HG02759 (cell line): Measurements from ENCODE around the gene SCRT2.
A peak's percentile ranks its signal among the peaks of the same experiment; 100 is the strongest.
"Not testable (repeated sequence)": the region's sequence is repeated elsewhere in the genome, so short reads cannot be mapped to it uniquely, and the experiment has no call there.

Experiments
- ATAC-seq: cut with Tn5 transposase; IDR thresholded peaks from one replicate; pipeline ENCODE4 v1.9.1; 2021; ENCODE audit warnings: mild to moderate bottlenecking, moderate library complexity; ENCODE audit not compliant: unreplicated experiment

Gene SCRT2

DNA sequence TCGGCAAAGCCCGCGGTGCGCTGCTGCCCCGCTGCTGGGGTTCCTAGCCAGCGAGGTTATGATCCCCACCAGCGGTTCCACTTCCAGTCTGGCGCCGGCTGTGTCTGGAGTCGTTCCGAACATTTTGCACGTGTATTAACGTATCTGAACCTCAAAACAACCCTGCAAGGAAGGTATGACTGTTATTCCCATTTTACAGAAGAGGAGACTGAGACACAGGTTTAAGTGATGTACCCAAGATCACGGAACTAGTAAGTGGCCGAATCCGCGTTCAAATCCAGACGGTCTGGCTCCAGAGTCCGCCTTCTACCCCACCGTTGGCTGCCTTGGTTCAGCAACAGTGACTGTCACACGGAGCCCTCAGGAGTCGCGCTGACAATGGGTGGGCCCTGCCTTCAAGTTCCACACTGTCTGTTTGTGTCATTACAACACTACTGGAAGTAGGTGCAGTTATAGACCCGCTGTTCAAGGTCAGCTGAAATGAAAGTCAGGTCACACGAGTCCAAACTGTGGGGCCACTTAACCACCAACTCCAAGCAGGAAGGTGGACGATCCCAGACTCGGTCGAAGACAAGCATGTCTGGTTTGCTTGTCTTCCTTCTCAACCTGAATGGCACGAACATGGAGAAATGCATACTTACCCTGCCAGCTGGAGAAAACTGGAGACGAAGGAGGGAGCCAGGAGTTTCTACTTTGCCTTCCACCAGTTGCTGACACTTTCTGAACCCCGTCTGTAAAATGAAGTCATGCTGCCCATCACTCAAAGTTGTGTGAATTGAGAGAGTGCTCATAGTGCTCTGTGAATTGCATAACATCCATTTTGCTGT is 21.8 kb downstream of the SCRT2 start:
- no peak for ATAC-seq

DNA sequence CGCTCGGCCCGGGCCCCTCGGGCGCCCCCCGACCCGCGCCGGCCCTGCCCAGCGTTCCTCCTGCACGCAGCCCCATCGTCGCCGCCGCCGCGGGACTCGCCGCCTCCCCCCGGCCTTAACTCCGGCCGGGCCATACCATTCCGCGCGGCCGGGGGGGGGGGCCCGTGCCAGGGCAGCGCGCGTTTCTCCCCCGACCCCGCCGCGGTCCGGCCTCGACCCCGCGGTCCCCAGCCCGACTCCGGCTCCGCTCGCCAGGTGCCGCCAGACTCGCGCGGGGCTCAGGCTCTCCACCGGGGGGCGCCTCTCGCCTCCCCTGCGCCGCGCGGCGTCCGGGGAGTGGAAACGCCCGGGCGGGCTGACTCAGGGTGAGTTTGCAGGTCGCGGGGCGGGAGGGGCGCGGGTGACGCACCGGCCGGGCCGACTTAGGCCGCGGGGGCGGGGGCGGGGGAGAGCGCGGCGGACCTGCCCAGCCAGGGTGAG is 22.5 kb downstream of the SCRT2 start, which contains the start of gene SRXN1:
TSS of gene SRXN1 (minus strand) at position 91 of the 480 bp plus-strand sequence. CDS start at position 76, 15 bp downstream.
- peak; percentile 92 for ATAC-seq

DNA sequence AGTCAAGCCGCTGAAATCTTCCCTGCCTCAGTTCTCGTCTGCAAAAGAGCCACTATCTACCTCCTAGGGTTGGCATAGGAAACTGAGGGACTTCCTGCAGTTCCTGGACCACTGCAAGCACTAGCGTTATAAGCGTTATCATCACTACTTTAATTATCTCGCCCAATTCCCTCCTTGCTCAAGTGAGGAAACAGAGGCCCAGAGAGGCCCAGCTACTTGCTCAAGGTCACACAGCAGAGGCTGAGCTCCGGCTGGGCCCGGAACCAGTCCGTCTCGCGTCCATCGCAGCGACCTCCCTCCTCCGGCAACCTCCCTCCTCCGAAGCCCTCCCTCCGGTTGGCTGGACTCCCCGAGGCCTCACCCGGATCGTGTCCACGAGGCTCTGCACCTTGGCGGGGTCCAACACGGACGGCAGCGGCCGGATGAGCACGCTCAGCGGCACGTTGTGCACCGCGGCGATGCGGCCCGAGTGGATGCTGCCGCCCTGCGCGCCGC is 22.9 kb downstream of the SCRT2 start:
- no peak for ATAC-seq

GRCh38 chr20:651713-652614 is 23.6 kb downstream of the SCRT2 start:
- no peak for ATAC-seq

- ATAC-seq = no peak
Observed at GRCh38 chr20:650954-651353, 24.6 kb downstream of the SCRT2 start.

GRCh38 chr20:650281-650680 is 25.3 kb downstream of the SCRT2 start:
- no peak for ATAC-seq

DNA sequence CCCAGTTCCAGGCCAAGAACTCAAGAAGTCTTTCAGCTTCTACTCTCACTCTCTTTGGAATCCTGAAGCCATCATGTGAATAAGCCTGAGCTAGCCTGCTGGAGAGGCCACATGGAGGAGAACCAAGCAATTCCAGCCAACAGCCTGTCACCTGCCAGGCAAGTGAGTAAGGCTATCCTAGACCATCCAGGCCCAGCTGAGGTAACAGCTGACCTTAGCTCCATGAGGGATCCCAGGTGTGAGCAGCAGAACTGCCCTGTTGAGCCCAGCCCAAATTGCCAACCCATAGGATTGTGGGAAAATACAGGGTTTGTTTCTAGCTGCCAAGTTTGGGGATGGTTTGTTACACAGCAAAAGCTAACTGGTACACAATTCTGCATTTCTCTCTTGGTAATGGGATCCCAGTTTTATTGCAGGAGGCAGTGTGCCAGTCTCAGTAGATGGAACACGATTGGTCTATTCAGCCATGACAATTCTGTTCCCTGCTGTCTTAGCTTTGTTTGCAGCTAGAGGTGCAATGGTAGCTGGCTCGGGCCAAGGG is 28.1 kb downstream of the SCRT2 start:
- no peak for ATAC-seq

- no peak for ATAC-seq
Observed at GRCh38 chr20:646868-647233, 28.8 kb downstream of the SCRT2 start.

- ATAC-seq = no peak
Observed at GRCh38 chr20:646107-646867, 29.3 kb downstream of the SCRT2 start.

DNA sequence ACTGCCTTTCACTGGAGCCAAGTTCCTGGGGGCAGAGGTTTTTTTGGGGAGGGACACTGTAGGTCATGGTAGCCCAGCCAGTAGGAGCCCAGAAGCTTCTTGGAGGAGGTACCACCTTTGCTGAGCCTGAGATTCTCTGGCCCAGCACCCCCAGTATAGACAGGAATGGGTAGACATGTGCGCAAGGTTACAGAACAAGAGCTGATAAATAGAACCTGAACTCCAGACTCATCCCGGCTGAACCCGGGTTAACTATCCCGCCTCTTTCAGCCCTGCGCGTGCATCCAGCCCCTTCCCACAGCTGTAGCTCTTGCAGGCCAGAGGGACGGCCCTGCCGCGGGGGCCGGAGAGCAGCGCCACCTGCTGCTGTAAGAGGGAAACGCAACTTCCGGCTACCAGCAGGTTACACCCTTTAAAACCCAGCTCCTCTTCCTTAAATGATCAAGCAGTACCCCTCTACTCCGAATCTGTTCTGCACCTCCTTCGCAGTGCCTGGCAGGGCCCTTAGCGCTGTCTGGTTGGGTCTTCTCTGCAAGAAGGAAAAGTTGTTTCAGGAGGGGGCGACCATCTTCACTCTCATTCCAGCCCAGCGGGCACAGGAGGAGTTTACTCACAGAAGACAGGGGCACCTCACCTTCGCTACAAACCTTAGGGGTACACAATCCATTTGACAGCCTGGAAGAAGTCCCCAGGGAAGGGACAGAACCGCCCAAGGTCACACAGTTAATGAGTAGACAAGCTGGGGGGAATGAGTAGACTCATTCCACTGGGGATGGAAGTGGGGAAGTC is 30.1 kb downstream of the SCRT2 start:
- ATAC-seq = no peak

- ATAC-seq = no peak
Observed at GRCh38 chr20:644692-645317, 30.8 kb downstream of the SCRT2 start.

DNA sequence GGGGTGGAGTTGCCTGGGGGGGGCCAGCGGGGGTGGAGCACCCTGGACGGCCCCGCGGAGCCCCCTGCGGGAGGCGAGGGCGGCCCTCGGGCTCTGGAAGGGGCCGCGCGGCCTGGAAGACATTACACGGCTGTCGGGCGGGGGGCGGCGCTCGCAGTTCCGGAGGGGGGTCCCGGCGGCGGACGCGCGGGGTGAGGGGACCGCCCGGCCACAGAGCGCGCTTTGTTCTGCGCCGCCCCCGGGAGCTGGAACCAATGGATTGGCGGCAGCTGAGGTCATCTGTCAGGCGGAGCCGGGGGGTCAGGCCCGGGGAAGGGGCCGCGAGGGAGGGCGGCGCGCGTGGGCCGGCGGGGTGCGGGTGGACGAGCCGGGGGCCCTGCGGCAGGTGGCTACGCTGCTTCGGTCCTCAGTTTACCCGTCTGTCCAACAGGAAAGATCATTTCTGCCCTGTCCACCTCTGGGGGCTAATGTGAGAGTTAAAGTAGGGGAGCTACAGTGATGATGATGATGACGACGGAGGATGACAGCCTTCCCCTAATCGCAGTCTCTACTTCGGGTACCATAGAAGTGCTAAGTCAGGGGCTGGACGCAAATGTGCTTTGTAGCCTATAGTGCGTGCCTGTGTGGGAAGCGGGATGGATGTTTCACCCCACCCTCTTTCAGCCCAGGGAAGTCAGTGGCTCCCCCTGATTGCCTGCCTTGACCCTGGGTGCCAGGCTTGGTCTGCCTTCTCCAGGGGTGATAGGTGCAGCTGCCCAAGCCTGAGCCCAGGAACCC is 33.0 kb downstream of the SCRT2 start:
- ATAC-seq = no peak

DNA sequence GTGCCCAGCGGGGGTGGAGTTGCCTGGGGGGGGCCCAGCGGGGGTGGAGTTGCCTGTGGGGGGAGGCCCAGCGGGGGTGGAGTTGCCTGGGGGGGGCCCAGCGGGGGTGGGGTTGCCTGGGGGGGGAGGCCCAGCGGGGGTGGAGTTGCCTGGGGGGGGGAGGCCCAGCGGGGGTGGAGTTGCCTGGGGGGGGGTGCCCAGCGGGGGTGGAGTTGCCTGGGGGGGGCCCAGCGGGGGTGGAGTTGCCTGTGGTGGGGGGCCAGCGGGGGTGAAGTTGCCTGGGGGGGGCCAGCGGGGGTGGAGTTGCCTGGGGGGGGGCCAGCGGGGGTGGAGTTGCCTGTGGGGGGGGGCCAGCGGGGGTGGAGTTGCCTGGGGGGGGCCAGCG is 33.6 kb downstream of the SCRT2 start:
- not testable (repeated sequence) for ATAC-seq

GRCh38 chr20:641516-641875 is 34.1 kb downstream of the SCRT2 start:
- ATAC-seq = no peak

DNA sequence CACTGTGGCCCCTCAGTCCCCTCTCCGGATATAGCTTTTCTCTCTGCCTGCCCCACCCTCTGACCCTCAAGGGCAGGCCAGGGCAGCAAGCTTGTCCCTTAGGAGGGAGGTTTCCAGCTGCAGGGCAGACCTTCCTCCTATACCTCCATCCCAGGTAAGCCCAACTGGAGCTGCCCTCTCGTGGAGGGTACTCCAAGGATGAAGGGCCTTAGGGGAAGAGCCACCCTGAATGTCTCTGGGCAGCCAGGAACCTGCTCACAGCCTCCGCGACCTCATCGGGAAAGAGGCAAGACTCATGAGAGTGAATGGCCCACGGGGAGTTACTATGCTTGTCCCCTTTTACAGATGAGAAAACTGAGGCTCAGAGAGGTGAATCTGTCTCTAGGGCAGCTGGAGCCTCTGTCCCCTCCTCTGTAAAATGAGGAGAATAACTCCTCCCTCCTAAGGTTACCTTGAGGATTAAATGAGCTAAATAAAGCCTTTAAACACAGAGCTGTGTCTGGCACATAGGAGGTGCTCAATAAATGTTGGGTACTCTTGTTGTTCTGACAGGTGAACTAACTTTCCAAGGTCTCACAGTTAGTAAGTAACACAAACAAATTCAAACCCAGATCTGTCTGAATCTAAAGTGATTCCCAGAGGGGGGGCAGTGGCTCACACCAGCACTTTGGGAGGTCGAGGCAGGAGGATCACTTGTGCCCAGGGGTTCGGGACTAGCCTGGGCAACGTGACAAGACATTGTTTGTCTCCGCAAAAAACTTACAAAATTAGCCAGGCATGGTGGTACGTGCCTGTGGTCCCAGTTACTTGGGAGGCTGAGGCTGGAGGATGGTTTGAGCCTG is 34.7 kb downstream of the SCRT2 start:
- ATAC-seq = no peak

DNA sequence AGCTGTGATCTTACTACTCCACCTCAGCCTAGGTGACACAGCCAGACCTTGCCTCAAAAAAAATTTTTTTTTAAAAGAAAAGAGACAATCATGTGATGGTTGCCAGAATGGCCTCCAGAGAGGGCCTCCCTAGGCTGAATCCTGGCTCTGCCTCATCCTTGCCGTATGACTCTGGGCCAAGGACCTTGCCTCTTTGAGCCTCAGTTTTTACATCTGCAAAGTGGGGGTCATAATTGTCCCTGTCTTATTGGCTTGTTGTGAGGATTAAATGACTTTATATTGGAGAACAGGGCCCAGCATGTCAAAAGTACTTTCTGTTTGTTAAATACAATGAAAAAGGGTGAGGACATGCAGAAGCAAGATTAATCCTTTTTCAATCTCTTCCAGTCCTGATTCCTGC is 37.0 kb downstream of the SCRT2 start:
- ATAC-seq = no peak

GRCh38 chr20:637559-637958 is 38.0 kb downstream of the SCRT2 start:
- no peak for ATAC-seq

- ATAC-seq = no peak
Observed at GRCh38 chr20:635893-636338, 39.7 kb downstream of the SCRT2 start.
